GM18858 (cell line): Measurements from ENCODE around the gene MTPN.

Experiments used
- ATAC-seq: cut with Tn5 transposase; IDR thresholded peaks from one replicate; pipeline ENCODE4 v1.9.1; 2021; ENCODE audit not compliant: unreplicated experiment

Gene MTPN

GRCh38 chr7:135977007-135977741, at the start of gene MTPN:
MTPN (minus strand) TSS chr7:135977359; CDS start chr7:135977100, 259 bp downstream.
- ATAC-seq: peak; percentile 45

GRCh38 chr7:136026209-136026608, 49.0 kb upstream of the MTPN start:
- ATAC-seq: no peak

- ATAC-seq: no peak
Measured at GRCh38 chr7:136023134-136023869, 46.1 kb upstream of the MTPN start.

GRCh38 chr7:136020556-136020955, 43.4 kb upstream of the MTPN start:
- no peak for ATAC-seq

GRCh38 chr7:136018104-136018503, 40.9 kb upstream of the MTPN start:
- no peak for ATAC-seq

- ATAC-seq: no peak
Measured at GRCh38 chr7:136016649-136017395, 39.7 kb upstream of the MTPN start.

GRCh38 chr7:136015638-136016037, 38.5 kb upstream of the MTPN start:
- ATAC-seq: no peak

- ATAC-seq: no peak
Measured at GRCh38 chr7:136014659-136015058, 37.5 kb upstream of the MTPN start.

- ATAC-seq: no peak
Measured at GRCh38 chr7:136012238-136012637, 35.1 kb upstream of the MTPN start.

GRCh38 chr7:136009488-136010079, 32.4 kb upstream of the MTPN start:
- no peak for ATAC-seq

GRCh38 chr7:136006208-136006607, 29.0 kb upstream of the MTPN start:
- no peak for ATAC-seq

GRCh38 chr7:136004083-136004482, 26.9 kb upstream of the MTPN start:
- no peak for ATAC-seq

- no peak for ATAC-seq
Measured at GRCh38 chr7:136002802-136003201, 25.6 kb upstream of the MTPN start.

- ATAC-seq: no peak
Measured at GRCh38 chr7:136000288-136000913, 23.2 kb upstream of the MTPN start.

GRCh38 chr7:135998081-135998480, 20.9 kb upstream of the MTPN start:
- no peak for ATAC-seq

- no peak for ATAC-seq
Measured at GRCh38 chr7:135995748-135996147, 18.6 kb upstream of the MTPN start.

- no peak for ATAC-seq
Measured at GRCh38 chr7:135994466-135995205, 17.5 kb upstream of the MTPN start.

- ATAC-seq: peak; percentile 85
Measured at GRCh38 chr7:135993950-135994349, 16.8 kb upstream of the MTPN start.

GRCh38 chr7:135991906-135992305, 14.7 kb upstream of the MTPN start:
- no peak for ATAC-seq

GRCh38 chr7:135991322-135991721, 14.2 kb upstream of the MTPN start:
- ATAC-seq: no peak
